Activated naive CD8-positive, alpha-beta T cell treated with anti-CD3 and anti-CD28 coated beads, Interleukin-2, amount 10 ng/mL, durations not matched to agents 7 days and 5 days (primary cell): ENCODE results near the gene FAM131B. TPM values are rescaled to one million over a fixed set of nuclear protein-coding genes. Genes with fewer than 3 reads are reported as not detected.
"Not testable (repeated sequence)": the region's sequence is repeated elsewhere in the genome, so short reads cannot be mapped to it uniquely, and the experiment has no call there.

Experiments
- ATAC-seq: fragments of 150-1000 bp; cut with Tn5 transposase; one replicate; pipeline ENCODE4 v1.10.0; 2021; ENCODE audit warnings: low read depth, moderate library complexity
- POLR2A ChIA-PET: fragments of 350-600 bp; sonication (Branson Sonifier 250); formaldehyde crosslinking; loops from one replicate; lab custom pipeline; 2021; ENCODE audit warnings: antibody characterized with exemption; lab: Charles Lee
- DNase-seq: peaks from one replicate; pipeline ENCODE4 v3.0.0; 2021
- H3K27ac Mint-ChIP-seq: one replicate; pipeline ENCODE4 v1.8.0; 2022; ENCODE audit warnings: mild to moderate bottlenecking, mixed read lengths
- H3K27me3 Mint-ChIP-seq: one replicate; pipeline ENCODE4 v1.8.0; 2022; ENCODE audit warnings: mild to moderate bottlenecking, moderate library complexity, mixed read lengths
- H3K36me3 Mint-ChIP-seq: one replicate; pipeline ENCODE4 v1.8.0; 2021; ENCODE audit warnings: mild to moderate bottlenecking, mixed read lengths
- H3K4me1 Mint-ChIP-seq: one replicate; pipeline ENCODE4 v1.8.0; 2021; ENCODE audit warnings: mixed read lengths
- H3K4me3 Mint-ChIP-seq: one replicate; pipeline ENCODE4 v1.8.0; 2022; ENCODE audit warnings: mild to moderate bottlenecking, moderate library complexity, mixed read lengths
- H3K9me3 Mint-ChIP-seq: one replicate; pipeline ENCODE4 v1.8.0; 2021; ENCODE audit warnings: mixed read lengths
- total RNA-seq, 2 experiments: library from RNA; stranded (reverse); gene quantifications; one replicate each; pipeline ENCODE4 v1.2.3, GENCODE V29; 2021

FAM131B gene
- total RNA-seq, result 1 to 10 TPM; 2.3 to 2.9 TPM

DNA sequence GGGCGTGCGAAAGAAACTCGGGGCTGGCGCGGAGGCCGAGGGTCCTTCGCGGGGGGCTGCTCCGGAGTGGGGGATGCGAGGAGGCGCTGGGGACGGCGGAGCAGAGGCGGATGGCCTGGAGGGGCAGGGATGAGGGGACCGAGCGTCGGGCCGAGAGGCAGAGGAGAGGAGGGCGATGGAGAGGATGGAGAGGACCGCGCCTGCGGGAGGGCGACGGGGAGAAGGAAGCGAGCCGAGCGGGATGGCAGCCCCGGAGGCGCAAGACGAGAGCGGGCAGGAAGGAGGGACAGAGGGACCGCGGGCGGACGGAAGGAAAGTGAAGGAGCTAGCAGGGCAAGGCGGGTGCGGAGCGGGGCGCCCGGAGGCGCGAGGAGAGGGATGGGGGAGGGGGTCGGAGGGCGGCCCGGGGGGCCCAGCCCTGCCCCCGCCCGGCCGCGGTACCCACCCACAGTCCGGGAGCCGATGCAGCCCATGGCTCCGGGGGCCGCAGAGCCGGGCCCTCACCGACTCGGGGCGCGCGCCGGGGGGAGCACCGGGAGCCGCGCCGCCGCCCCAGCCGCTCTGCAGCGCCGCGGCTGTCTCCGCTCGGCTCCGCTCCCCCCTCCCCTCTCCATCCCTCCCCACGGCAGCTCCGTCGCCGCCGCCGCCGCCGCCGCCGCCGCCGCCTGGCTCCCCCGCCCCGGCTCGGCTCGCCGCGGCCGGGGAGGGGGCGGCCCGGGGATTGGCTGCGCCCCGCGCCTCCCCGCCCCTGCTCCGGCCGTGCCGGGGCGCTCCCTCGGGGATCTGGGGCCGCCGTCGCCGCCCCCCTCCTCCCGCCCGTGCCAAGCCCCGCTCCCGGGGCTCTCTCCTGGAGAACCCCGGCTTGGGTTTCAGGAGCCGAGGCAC lies at the start of gene FAM131B:
Gene FAM131B, minus strand, starts transcription at position 583 of the 885 bp plus-strand sequence. Its CDS starts 110 bp downstream, at position 473.
- H3K27me3 Mint-ChIP-seq, result peaks cover 58% of the 10 kb centered on the region
- DNase-seq, result peak; percentile 60
- H3K36me3 Mint-ChIP-seq, result no peaks in the 10 kb centered on the region
- H3K4me1 Mint-ChIP-seq, result peaks cover 2% of the 10 kb centered on the region
- no peaks in the 10 kb centered on the region for H3K9me3 Mint-ChIP-seq
- POLR2A ChIA-PET, result interaction anchor here (0.5 to 1.6 kb wide), 3 partner anchors 13 to 53 kb away, joined by 4 to 6 read pairs (median 4); no protein-coding TSS in a partner anchor
- H3K27ac Mint-ChIP-seq, result peak within 1 kb of the TSS; percentile 75
- ATAC-seq, result peak; percentile 69
- peak within 1 kb of the TSS; percentile 90 for H3K4me3 Mint-ChIP-seq

DNA sequence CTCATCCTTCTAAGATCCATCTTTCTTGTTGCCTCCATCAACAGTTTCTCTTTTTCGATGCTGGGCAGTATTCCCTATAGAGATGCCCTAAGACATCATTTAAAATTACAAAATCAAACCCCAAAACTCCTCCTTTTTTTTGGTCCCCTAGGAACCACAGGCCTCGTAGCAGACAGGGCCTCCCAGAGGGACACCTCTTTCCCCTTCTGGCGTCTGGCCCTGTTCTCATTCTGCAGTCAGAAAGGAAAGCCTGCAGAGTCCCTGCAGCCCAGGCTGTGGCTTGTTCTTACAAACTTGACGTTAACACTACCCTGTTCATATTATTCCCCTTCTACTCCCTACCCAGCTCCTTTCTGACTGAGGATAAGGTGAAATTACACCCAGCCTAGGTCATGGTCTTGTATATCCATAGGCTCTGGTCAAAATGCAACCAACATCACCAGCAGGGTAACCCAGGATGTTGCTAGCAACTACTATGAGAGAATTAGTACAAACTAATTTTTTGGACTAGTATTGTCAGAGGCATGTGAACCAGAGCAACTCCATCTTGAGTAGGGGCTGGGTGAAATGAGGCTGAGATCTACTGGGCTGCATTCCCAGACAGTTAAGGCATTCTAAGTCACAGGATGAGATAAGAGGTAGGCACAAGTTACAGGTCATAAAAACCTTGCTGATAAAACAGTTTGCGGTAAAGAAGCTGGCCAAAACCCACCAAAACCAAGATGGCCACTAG lies 49.6 kb upstream of the FAM131B start:
- POLR2A ChIA-PET, result interaction anchor here (1.5 kb wide), 1 partner anchor 32 kb away, joined by 5 read pairs; no protein-coding TSS in a partner anchor
- Mint-ChIP-seq H3K9me3 (no peaks in the 10 kb centered on the region), H3K4me3 (no peak overlapping the region), H3K36me3 (peaks cover 2% of the 10 kb centered on the region), H3K27me3 (peaks cover 2% of the 10 kb centered on the region), H3K27ac (no peak overlapping the region), H3K4me1 (peaks cover 22% of the 10 kb centered on the region)
- no peak for ATAC-seq
- no peak for DNase-seq

DNA sequence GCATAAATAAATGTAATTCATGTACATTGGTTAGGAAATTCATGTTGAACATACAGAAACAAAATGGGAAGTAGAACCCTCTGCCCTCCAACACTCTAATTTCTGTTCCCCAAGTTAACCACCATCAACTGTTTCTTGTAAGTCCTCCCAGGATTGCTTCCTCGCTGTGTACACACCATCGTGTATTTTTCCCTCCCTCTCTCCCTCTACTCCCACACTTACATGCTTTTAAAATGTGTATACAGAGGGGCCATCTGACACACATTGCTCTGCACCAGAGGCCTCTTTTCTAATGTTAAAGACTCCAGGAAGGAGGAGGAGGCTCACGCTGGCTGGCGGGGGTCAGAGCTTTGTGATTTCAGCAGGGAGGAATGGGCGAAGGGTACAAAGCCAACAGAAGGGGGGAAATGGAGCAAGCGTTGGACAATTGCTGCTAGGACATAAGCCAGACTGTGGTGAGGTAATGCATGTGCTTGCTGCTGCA lies 48.0 kb upstream of the FAM131B start:
- H3K4me3 Mint-ChIP-seq, result no peak overlapping the region
- H3K4me1 Mint-ChIP-seq, result peaks cover 27% of the 10 kb centered on the region

DNA sequence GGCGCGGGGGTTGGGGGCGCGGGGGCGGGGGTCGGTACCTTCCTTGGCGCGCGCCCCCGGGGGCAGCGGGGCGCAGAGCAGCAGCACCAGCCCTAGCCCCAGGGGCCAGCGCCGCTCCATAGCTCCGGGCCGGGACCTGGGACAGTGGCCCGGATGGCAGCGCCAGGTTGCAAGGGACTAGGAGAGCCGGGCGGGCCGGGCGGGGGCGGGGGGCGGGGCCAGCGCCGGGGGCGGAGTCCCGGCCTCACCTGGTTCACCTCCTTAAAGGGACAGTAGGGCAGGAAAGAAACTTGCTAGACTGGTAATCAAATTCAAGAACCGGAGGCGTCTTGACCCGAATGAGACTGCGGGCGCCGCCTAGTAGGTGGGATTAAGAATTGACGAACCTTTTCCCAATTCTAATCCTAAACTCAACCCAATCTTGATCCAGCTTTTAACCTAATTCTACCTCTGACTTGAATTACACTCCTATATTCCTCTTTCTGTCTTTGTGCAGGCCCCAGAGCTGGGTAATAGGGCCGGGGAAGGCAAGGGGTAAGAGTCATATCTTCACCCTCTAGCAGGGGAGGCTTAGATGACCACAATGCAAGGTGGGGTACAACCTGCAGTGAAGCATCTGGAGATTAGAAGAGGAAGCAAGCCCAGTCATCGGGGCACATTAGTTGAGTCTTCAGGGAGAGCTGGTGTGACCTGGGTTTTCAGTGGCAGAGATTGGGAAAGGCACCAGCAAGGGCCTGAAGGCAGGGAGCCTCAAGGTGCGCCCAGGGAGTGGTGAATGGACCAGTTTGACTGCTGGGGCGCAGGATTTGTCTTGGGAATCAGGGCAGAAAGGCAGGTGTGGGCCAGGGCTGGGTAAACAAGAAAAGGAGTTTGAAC lies 46.4 kb upstream of the FAM131B start, which contains the start of gene EPHA1:
Gene EPHA1, minus strand, starts transcription at position 171 of the 876 bp plus-strand sequence. Its CDS starts 51 bp downstream, at position 120.
- Mint-ChIP-seq H3K4me1 (peaks cover 33% of the 10 kb centered on the region), H3K36me3 (peaks cover 10% of the 10 kb centered on the region)
- DNase-seq, result peak; percentile 45

More for the DNA sequence above, 48.0 kb upstream of the FAM131B start:
- DNase-seq (no peak), ATAC-seq (no peak)
- Mint-ChIP-seq H3K27me3 (peaks cover 2% of the 10 kb centered on the region), H3K9me3 (no peaks in the 10 kb centered on the region), H3K36me3 (peaks cover 2% of the 10 kb centered on the region), H3K27ac (no peak overlapping the region)
- POLR2A ChIA-PET, result interaction anchor here (1.5 to 5.5 kb wide), 2 partner anchors 30 kb away, joined by 5 to 44 read pairs; partner anchors contain the start of gene ZYX

DNA sequence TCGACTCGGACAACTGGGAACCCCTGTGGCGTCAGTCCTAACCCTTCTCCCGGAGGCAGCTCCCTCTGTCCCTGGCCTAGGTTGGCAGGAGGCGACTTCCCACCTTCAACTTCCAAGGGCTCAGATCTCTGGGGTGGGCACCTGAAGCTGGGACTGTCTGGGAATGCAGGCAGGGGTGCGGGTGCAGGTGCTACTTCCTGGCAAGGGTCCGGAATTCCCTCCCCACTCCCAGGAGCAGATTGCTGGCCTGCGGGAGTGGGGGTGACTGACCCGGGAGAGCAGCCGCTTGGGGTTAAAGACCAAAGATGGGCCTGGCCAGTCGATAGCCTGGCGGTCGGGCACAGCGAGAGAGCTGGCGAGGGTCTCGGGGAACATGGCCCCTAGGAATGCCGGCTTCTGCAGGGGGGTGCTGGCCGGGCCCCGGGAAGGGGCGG lies 45.8 kb upstream of the FAM131B start:
- peak; percentile 9 for ATAC-seq
- H3K9me3 Mint-ChIP-seq, result no peaks in the 10 kb centered on the region
- DNase-seq, result peak; percentile 41
- peak overlapping the region; percentile 89 for H3K4me3 Mint-ChIP-seq
- H3K4me1 Mint-ChIP-seq, result peaks cover 33% of the 10 kb centered on the region
- H3K27ac Mint-ChIP-seq, result peak overlapping the region; percentile 87
- POLR2A ChIA-PET, result interaction anchor here (0.7 to 5.5 kb wide), 9 partner anchors 17 to 168 kb away, joined by 3 to 44 read pairs (median 9); partner anchors contain the start of gene ZYX
- H3K36me3 Mint-ChIP-seq, result peaks cover 10% of the 10 kb centered on the region
- peaks cover 2% of the 10 kb centered on the region for H3K27me3 Mint-ChIP-seq

More for the DNA sequence above, 46.4 kb upstream of the FAM131B start, which contains the start of gene EPHA1:
- POLR2A ChIA-PET, result interaction anchor here (0.6 to 5.5 kb wide), 7 partner anchors 18 to 168 kb away, joined by 4 to 44 read pairs (median 6); partner anchors contain the start of gene ZYX
- H3K4me3 Mint-ChIP-seq, result peak within 1 kb of the TSS; percentile 89
- ATAC-seq, result peak; percentile 71
- H3K27me3 Mint-ChIP-seq, result peaks cover 2% of the 10 kb centered on the region
- H3K27ac Mint-ChIP-seq, result peak within 1 kb of the TSS; percentile 87
- no peaks in the 10 kb centered on the region for H3K9me3 Mint-ChIP-seq

DNA sequence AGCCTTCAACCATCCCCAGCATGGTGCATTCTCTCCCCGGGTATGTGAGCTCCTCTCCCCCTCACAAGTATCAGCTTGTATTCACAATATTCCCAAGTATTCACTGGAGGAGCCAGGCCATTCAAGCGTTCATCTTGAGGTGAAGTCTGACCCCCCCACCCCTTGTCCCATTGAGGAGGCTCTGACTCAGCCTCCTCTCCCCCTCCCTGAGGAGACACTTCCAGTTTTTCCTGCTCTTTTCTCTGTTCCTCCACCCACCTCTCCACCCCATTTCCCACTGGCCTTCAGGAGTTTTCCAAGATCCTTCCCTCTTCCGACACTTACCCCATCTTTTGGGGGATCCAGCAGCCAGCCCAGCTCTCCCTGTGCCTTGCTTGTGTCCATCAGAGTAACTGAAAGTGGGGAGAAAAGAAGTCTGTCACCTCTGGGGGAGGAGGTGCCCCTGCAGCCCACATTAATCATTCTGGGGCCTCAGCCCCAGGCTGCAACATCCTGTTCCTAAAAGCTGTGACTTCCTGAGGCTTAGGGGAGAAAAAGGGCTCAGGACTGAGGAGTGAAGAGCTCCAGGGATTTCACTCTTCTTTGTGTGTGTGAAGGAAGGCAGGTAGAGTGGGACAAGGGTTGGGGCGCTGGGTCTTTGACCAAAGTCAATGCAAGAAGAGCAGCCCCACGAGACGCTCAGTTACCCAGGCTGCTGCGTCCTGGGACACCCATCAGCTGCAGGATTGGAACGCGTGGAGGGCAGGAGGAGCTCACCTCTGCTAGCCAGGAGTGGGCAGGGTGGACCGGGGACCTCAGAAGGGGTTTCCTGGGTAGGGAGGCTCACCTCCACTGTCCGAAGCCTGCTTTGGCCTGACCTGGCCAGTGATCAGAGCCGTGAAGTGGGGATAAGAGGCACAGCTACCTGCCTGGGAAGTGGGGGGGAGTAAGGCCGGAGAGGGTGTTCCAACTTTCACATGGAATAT lies 45.1 kb upstream of the FAM131B start:
- Mint-ChIP-seq H3K27ac (peak overlapping the region; percentile 87), H3K36me3 (peaks cover 11% of the 10 kb centered on the region), H3K9me3 (no peaks in the 10 kb centered on the region), H3K4me1 (peaks cover 34% of the 10 kb centered on the region), H3K4me3 (peak overlapping the region; percentile 89), H3K27me3 (peaks cover 2% of the 10 kb centered on the region)
- ATAC-seq (peak; percentile 78), DNase-seq (peak; percentile 57)
- POLR2A ChIA-PET, result interaction anchor here (0.7 to 5.5 kb wide), 9 partner anchors 11 to 167 kb away, joined by 3 to 44 read pairs (median 9); partner anchors contain the start of gene ZYX

DNA sequence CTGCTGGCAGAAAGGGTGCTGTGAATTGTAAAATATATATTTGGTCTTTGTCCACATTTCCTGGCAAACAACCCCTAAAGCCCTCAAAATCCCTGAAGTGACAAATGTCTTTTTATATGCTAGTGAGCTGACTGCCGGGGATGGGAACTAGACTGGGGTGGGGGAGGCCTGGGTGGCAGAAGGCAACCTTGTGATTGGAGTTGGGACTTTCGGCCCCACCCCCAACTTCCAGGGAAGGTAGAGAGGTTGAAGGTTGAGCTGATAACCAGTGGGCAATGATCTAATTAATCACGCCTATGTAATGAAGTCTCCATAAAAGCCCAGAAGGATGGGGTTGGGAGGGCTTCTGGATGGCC lies 43.5 kb upstream of the FAM131B start:
- peaks cover 11% of the 10 kb centered on the region for H3K36me3 Mint-ChIP-seq
- peaks cover 34% of the 10 kb centered on the region for H3K4me1 Mint-ChIP-seq
- H3K4me3 Mint-ChIP-seq, result no peak overlapping the region
- DNase-seq, result no peak
- no peak overlapping the region for H3K27ac Mint-ChIP-seq
- H3K27me3 Mint-ChIP-seq, result peaks cover 2% of the 10 kb centered on the region
- no peaks in the 10 kb centered on the region for H3K9me3 Mint-ChIP-seq
- POLR2A ChIA-PET, result interaction anchor here (1.0 to 5.5 kb wide), 4 partner anchors 15 to 25 kb away, joined by 3 to 44 read pairs (median 25); partner anchors contain the start of gene ZYX
- no peak for ATAC-seq

DNA sequence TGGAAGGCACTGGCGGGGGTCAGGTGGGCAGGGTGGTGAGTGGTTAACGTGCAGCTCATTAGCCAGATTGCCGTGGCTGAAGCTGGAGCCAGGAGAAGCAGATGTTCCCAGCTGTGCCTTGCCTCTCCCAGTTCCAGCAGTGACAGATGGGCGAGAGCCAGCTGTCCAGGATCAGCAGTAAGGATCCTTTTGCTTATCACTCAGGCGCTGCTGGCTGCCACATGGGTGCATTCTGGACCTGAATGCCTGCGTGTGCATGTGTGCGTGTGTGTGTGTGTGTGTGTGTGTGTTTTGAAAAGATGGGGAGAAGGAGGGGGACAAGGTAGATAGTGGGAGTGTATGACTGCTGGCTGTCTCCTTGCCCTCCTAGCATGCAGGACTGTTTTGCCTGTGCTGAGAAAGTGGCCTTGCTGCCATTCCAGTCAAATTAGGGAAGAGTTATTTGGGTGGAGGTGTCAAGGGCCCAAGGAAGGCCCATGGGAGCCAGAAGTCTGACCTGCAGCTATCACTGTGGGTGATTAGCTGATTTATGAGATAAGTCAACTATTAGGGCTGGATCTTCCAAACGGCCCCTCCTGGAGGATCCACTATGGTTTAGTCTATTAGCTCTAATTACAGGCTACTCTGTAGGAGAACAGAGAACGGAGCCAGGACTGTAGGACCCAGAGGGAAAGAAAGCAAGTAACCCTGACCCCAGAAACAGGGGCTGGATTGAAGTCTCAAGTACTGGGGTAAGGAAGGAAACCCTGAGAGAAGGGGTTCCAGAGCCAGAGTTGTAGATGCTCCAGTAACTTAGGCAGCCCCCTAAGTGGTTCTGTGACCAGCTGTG lies 42.9 kb upstream of the FAM131B start:
- Mint-ChIP-seq H3K27me3 (peaks cover 2% of the 10 kb centered on the region), H3K27ac (no peak overlapping the region), H3K4me3 (no peak overlapping the region), H3K4me1 (peaks cover 31% of the 10 kb centered on the region), H3K9me3 (no peaks in the 10 kb centered on the region), H3K36me3 (peaks cover 11% of the 10 kb centered on the region)
- DNase-seq, result no peak
- ATAC-seq, result no peak
- POLR2A ChIA-PET, result interaction anchor here (1.0 to 5.5 kb wide), 3 partner anchors 15 to 24 kb away, joined by 3 to 44 read pairs (median 40); partner anchors contain the start of gene ZYX

DNA sequence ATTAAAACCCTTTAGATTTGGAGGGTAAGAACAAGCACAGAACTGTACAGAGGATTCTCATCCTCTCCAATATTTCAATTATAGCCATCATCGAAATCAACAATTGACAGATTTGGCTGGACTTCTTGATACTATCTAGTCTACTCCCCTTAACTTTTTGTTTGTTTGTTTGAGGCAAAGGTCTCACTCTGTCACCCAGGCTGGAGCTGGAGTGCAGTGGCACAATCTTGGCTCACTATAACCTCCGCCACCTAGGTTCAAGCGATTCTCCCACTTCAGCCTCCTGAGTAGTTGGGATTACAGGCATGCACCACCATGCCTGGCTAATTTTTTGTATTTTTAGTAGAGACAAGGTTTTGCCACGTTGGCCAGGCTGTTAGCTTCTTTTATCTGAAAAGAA lies 39.7 kb upstream of the FAM131B start:
- POLR2A ChIA-PET, result interaction anchor here (1.1 to 1.3 kb wide), 2 partner anchors 18 to 22 kb away, joined by 3 to 4 read pairs; no protein-coding TSS in a partner anchor

DNA sequence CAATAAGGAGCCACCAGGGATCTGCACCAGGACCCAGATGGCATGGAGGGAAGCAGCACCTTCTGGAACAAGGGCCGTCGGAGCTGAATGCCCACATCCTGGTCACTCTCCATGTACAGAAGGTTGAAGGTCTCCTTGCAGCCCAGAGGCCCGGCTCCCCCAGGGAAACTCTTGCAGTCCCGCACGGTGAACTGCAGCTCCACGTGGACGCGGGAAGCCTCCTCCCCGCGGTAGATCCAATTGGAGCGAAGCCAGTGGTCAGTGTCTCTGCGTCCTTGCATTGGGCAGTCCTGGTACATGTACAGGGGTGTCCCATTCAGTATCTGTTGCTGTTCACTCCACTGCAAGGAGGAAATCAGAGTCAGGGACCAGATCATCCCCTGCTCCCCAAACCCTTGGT lies 38.8 kb upstream of the FAM131B start:
- Mint-ChIP-seq H3K27me3 (no peaks in the 10 kb centered on the region), H3K36me3 (peaks cover 9% of the 10 kb centered on the region), H3K4me1 (peaks cover 11% of the 10 kb centered on the region), H3K27ac (no peak overlapping the region), H3K4me3 (no peak overlapping the region), H3K9me3 (no peaks in the 10 kb centered on the region)
- DNase-seq, result no peak
- ATAC-seq, result no peak
- POLR2A ChIA-PET, result interaction anchor here (1.3 kb wide), 1 partner anchor 17 kb away, joined by 4 read pairs; no protein-coding TSS in a partner anchor

More for the DNA sequence above, 39.7 kb upstream of the FAM131B start:
- peaks cover 17% of the 10 kb centered on the region for H3K4me1 Mint-ChIP-seq
- ATAC-seq, H3K36me3 Mint-ChIP-seq, H3K27me3 Mint-ChIP-seq, DNase-seq, H3K9me3 Mint-ChIP-seq, H3K27ac Mint-ChIP-seq, H3K4me3 Mint-ChIP-seq: not testable (repeated sequence)
